GM23248 (cell line): ENCODE measurements around the gene NBEA.

Source experiments
- EZH2 ChIP-seq: fragments of 200-600 bp; sonication (generic); IDR thresholded peaks from 2 replicates; pipeline ENCODE4 v1.6.1; 2018; ENCODE audit warnings: antibody characterized with exemption, mild to moderate bottlenecking; ENCODE audit not compliant: insufficient read depth, poor library complexity, severe bottlenecking
- EZH2phosphoT487 ChIP-seq: fragments of 200-600 bp; sonication (generic); IDR thresholded peaks from 2 replicates; pipeline ENCODE4 v1.6.1; 2018; ENCODE audit warnings: antibody characterized with exemption, moderate library complexity, mild to moderate bottlenecking, low read depth; ENCODE audit not compliant: insufficient read depth

- TF ChIP-seq EZH2phosphoT487 (no peak), EZH2 (no peak)
These were observed 220.3 kb downstream of the NBEA start for GRCh38 chr13:35162420-35162819.
